ENCODE results near the gene FUOM. TPM values are rescaled to one million over a fixed set of nuclear protein-coding genes. Genes with fewer than 3 reads are reported as not detected.

Gene FUOM, protein sequence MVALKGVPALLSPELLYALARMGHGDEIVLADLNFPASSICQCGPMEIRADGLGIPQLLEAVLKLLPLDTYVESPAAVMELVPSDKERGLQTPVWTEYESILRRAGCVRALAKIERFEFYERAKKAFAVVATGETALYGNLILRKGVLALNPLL
- total RNA-seq, result 20.0 and 58.1 TPM in 2 replicates
- polyA plus RNA-seq, result 22.1 and 68.5 TPM in 2 replicates

- peak within 1 kb of the TSS; percentile 46 for H3K4me3 ChIP-seq
- H3K27ac ChIP-seq, result no peak within 1 kb of the TSS
- peak; percentile 68 to 80 for DNase-seq (ENCODE audit: low read depth in 1 of 2, low spot score in 1 of 2)
- peaks cover 5% of the 10 kb centered on the region for H3K36me3 ChIP-seq
- H3K4me1 ChIP-seq (ENCODE audit: low read depth), result peaks cover 5% of the 10 kb centered on the region
- no peaks in the 10 kb centered on the region for H3K9me3 ChIP-seq (ENCODE audit: low read depth)
- TF ChIP-seq CTCF (IDR thresholded peaks at IDR 0.05; ENCODE audit: low read depth, low read length), result no peak
- H3K27me3 ChIP-seq, result no peaks in the 10 kb centered on the region
These were observed at the start of gene FUOM for GRCh38 chr10:133357285-133358161. Gene FUOM (minus strand): TSS chr10:133358019. CDS start chr10:133358007, 12 bp downstream.

DNA sequence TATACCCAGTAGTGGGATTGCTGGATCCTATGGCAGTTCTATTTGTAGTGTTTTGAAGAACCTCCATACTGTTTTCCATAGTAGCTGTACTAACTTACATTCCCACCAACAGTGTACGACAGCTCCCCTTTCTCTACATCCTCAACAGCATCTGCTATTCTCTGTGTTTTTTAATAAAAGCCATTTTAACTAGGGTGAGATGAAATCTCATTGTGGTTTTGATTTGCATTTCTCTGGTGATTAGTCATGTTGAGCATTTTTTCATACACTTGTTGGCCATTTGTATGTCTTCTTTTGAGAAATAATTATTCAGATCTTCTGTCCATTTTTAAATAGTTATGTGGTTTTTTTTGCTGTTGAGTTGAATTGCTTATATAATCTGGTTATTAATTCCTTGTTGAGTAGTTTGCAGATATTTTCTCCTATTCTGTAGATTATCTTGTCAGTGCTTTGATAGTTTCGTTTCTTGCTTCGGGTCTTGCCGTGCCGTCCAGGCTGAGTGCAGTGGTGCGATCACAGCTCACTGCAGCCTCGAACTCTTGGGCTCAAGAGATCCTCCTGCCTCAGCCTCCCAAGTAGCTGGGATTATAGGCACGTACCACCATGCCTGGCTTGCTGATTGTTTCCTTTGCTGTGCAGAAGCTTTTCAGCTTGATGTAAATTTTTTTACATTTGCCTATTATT lies 48.2 kb upstream of the FUOM start:
- peaks cover 33% of the 10 kb centered on the region for H3K36me3 ChIP-seq
- H3K27me3 ChIP-seq, result no peaks in the 10 kb centered on the region
- H3K27ac ChIP-seq, result no peak overlapping the region
- no peaks in the 10 kb centered on the region for H3K9me3 ChIP-seq (ENCODE audit: low read depth)
- DNase-seq (ENCODE audit: low read depth in 1 of 2, low spot score in 1 of 2), result peak in 1 of 2 donors; percentile 23
- H3K4me1 ChIP-seq (ENCODE audit: low read depth), result no peaks in the 10 kb centered on the region
- no peak for TF ChIP-seq CTCF (IDR thresholded peaks at IDR 0.05; ENCODE audit: low read depth, low read length)
- H3K4me3 ChIP-seq, result no peak overlapping the region

- Histone ChIP-seq H3K27me3 (no peaks in the 10 kb centered on the region), H3K4me1 (ENCODE audit: low read depth) (no peaks in the 10 kb centered on the region), H3K36me3 (peaks cover 26% of the 10 kb centered on the region), H3K9me3 (ENCODE audit: low read depth) (no peaks in the 10 kb centered on the region), H3K4me3 (no peak overlapping the region), H3K27ac (no peak overlapping the region)
- no peak for TF ChIP-seq CTCF (IDR thresholded peaks at IDR 0.05; ENCODE audit: low read depth, low read length)
- DNase-seq (ENCODE audit: low read depth in 1 of 2, low spot score in 1 of 2), result no peak
These were observed 47.5 kb upstream of the FUOM start for GRCh38 chr10:133405272-133405671.

DNA sequence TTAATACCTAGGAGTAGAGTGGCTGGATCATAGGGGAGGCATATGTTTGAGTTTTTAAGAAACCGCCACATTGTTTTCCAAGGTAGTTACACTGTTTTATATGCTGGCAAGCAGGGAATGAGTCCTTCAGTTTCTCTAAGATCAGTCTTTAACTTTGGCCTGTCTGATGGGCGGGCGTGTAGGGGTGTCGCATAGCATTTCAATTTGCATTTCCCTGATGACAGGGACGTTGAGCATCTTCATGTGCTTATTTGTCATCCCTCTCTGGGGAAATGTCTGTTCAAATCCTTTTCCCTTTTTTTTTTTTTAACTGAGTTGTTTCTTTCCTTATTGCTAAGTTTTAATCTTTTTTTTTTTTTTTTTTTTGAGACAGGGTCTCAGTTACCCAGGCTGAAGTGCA lies 46.0 kb upstream of the FUOM start:
- H3K9me3 ChIP-seq (ENCODE audit: low read depth), result no peaks in the 10 kb centered on the region
- H3K4me1 ChIP-seq (ENCODE audit: low read depth), result no peaks in the 10 kb centered on the region
- H3K27ac ChIP-seq, result no peak overlapping the region
- no peaks in the 10 kb centered on the region for H3K27me3 ChIP-seq
- no peak overlapping the region for H3K4me3 ChIP-seq
- TF ChIP-seq CTCF (IDR thresholded peaks at IDR 0.05; ENCODE audit: low read depth, low read length), result no peak
- peaks cover 31% of the 10 kb centered on the region for H3K36me3 ChIP-seq
- no peak for DNase-seq (ENCODE audit: low read depth in 1 of 2, low spot score in 1 of 2)

GRCh38 chr10:133403359-133403758 lies 45.5 kb upstream of the FUOM start:
- H3K4me3 ChIP-seq, result no peak overlapping the region
- DNase-seq (ENCODE audit: low read depth in 1 of 2, low spot score in 1 of 2), result no peak
- H3K4me1 ChIP-seq (ENCODE audit: low read depth), result no peaks in the 10 kb centered on the region
- H3K36me3 ChIP-seq, result peaks cover 34% of the 10 kb centered on the region
- H3K9me3 ChIP-seq (ENCODE audit: low read depth), result no peaks in the 10 kb centered on the region
- TF ChIP-seq CTCF (IDR thresholded peaks at IDR 0.05; ENCODE audit: low read depth, low read length), result no peak
- no peaks in the 10 kb centered on the region for H3K27me3 ChIP-seq
- no peak overlapping the region for H3K27ac ChIP-seq

Data from cardiac muscle cell (in vitro differentiated cells and primary cell).